K562 (cell line): ENCODE data around the gene BCL10. TPM values are rescaled to one million over a fixed set of nuclear protein-coding genes. Genes with fewer than 3 reads are reported as not detected.

Experiments
- CC2D1A ChIP-seq: fragments of 450-650 bp; IDR thresholded peaks from 2 replicates; pipeline ENCODE4 v1.6.1; 2017; ENCODE audit warnings: mild to moderate bottlenecking
- HCFC1 ChIP-seq: IDR thresholded peaks from 2 replicates; pipeline ENCODE4 v1.6.1; 2012; ENCODE audit warnings: low read depth, low read length, improper control_type of control experiment
- KLF10 ChIP-seq: fragments of 250-450 bp; sonication (Bioruptor Pico); IDR thresholded peaks from 2 replicates; pipeline ENCODE4 v1.6.1; 2021; ENCODE audit warnings: matching md5 sums
- MGA ChIP-seq: fragments of 450-650 bp; IDR thresholded peaks from 2 replicates; pipeline ENCODE4 v1.6.1; 2016; ENCODE audit warnings: mild to moderate bottlenecking, moderate library complexity
- PHB ChIP-seq: fragments of 250-450 bp; sonication (Bioruptor Pico); IDR thresholded peaks from 2 replicates; pipeline ENCODE4 v1.5.0; 2021
- POLR3G ChIP-seq: IDR thresholded peaks from 2 replicates; pipeline ENCODE4 v1.6.1; 2011; ENCODE audit not compliant: insufficient read length, insufficient replicate concordance; ENCODE audit errors: extremely low read depth
- PURB ChIP-seq: sonication (generic); formaldehyde crosslinking; IDR thresholded peaks from 2 replicates; pipeline ENCODE4 v1.9.0; 2021; ENCODE audit warnings: low read depth, mild to moderate bottlenecking, missing genetic modification reagents
- TBL1XR1 ChIP-seq, 2 experiments: IDR thresholded peaks; 2 replicates each; pipeline ENCODE4 v1.6.1; 2012; ENCODE audit warnings: improper control_type of control experiment in 2 of 2, low read length in 2 of 2, mild to moderate bottlenecking in 1 of 2
- TGIF2 ChIP-seq: sonication (generic); formaldehyde crosslinking; IDR thresholded peaks from 2 replicates; pipeline ENCODE4 v1.8.1; 2022; ENCODE audit warnings: mild to moderate bottlenecking, missing genetic modification reagents, moderate library complexity
- ZBTB8A ChIP-seq: fragments of 450-650 bp; IDR thresholded peaks from 2 replicates; pipeline ENCODE4 v1.6.1; 2018; ENCODE audit warnings: mild to moderate bottlenecking, moderate library complexity; ENCODE audit not compliant: partially characterized antibody
- polyA plus RNA-seq, 8 experiments: library from polyadenylated mRNA; depleted of rRNA in 4 of 8; stranded (reverse) in 5 of 8; unstranded in 3 of 8; fragments of >200 nt; fragmentation: Nextera tagmentation in 2 of 8; fragmentation: Illumina TruSeq in 1 of 8; extraction: Ambion mirVana in 2 of 8; extraction: Trizol in 1 of 8; gene quantifications; 2 replicates each; pipeline versions ENCODE4 v1.2.1 to v1.2.3, GENCODE V29; 2011 to 2014; ENCODE audit warnings: inconsistent platforms in 1 of 8, missing spikeins in 1 of 8
- total RNA-seq, 7 experiments: library from RNA; depleted of rRNA in 6 of 7; stranded (reverse); fragments of >200 nt in 6 of 7; fragmentation: Illumina TruSeq in 2 of 7; extraction: Trizol in 2 of 7; gene quantifications; 2 replicates each; pipeline versions ENCODE4 v1.2.1 to v1.2.3, GENCODE V29; 2011 to 2021; ENCODE audit warnings: low replicate concordance in 1 of 7
- TF ChIP-seq, protein P1 (sequence below): sonication (generic); formaldehyde crosslinking; IDR thresholded peaks from 2 replicates; pipeline ENCODE4 v1.8.0; 2022; ENCODE audit warnings: mild to moderate bottlenecking, missing genetic modification reagents
- TF ChIP-seq, protein P2 (sequence below): fragments of 150-350 bp; conservative IDR thresholded peaks from 2 replicates; pipeline ENCODE4 v1.6.1; 2014; ENCODE audit warnings: low read length

The BCL10 gene
- total and polyA plus RNA-seq, 9 of the 15 experiments (the other 6 are each of a cell fraction or from before 2014, with no cell fraction given) = 8.0 to 19.4 (median 12.3) TPM

DNA sequence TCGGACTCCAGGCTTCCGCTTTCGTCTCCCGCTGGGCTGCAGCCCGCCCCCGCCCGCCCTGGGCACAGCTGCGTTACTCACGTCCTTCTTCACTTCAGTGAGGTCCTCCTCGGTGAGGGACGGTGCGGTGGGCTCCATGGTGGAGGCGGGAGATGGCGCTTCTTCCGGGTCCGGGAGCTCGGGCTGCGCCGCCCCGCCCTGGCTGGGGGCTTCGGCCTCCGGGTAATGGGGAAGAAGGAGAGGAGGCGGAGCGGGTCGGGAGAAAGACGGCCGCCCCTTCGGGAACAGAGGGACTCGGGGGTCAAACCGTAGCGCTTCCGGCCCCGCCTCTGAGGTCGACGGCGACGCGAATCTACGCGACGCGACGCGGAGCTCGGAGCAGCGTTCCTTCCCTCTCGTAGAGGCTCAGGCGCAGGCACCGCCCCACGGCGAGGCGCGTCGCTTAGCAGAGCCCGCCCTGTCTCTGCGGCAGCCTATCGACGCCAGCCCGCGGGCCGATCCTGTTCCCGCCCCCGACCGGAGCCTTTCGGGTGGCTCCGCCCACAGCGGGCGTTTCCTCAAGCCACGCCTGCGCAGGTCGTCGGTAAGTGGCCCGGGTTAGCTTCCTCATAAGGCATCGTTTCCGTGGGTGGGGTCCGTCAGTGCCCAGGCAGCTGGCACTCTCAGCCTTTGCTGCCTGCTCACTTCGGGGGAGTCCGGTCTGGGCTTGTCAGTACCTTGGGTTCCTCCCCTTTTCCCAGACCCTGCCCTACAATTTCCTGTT lies at the start of gene BCL10 (continued):
- TF ChIP-seq POLR3G (no peak), HCFC1 (peak; percentile 77), CC2D1A (peak; percentile 55; the same call in 1 of the 2 replicates), PURB (CRISPR knock-in tag) (no peak), KLF10 (CRISPR knock-in tag) (no peak), MGA (no peak), TBL1XR1 (IDR thresholded peaks at IDR 0.05; ENCODE audit: low read length in 2 of 2) (no peak), ZBTB8A (no peak), TGIF2 (CRISPR knock-in tag) (peak; percentile 54; the same call in 1 of the 2 replicates), PHB (0 out of 2 replicates have a peak, but pooled peaks have one; percentile 22)
- TF ChIP-seq, protein P1, sequence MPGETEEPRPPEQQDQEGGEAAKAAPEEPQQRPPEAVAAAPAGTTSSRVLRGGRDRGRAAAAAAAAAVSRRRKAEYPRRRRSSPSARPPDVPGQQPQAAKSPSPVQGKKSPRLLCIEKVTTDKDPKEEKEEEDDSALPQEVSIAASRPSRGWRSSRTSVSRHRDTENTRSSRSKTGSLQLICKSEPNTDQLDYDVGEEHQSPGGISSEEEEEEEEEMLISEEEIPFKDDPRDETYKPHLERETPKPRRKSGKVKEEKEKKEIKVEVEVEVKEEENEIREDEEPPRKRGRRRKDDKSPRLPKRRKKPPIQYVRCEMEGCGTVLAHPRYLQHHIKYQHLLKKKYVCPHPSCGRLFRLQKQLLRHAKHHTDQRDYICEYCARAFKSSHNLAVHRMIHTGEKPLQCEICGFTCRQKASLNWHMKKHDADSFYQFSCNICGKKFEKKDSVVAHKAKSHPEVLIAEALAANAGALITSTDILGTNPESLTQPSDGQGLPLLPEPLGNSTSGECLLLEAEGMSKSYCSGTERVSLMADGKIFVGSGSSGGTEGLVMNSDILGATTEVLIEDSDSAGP (CRISPR knock-in tag) = no peak
- TF ChIP-seq, protein P2, sequence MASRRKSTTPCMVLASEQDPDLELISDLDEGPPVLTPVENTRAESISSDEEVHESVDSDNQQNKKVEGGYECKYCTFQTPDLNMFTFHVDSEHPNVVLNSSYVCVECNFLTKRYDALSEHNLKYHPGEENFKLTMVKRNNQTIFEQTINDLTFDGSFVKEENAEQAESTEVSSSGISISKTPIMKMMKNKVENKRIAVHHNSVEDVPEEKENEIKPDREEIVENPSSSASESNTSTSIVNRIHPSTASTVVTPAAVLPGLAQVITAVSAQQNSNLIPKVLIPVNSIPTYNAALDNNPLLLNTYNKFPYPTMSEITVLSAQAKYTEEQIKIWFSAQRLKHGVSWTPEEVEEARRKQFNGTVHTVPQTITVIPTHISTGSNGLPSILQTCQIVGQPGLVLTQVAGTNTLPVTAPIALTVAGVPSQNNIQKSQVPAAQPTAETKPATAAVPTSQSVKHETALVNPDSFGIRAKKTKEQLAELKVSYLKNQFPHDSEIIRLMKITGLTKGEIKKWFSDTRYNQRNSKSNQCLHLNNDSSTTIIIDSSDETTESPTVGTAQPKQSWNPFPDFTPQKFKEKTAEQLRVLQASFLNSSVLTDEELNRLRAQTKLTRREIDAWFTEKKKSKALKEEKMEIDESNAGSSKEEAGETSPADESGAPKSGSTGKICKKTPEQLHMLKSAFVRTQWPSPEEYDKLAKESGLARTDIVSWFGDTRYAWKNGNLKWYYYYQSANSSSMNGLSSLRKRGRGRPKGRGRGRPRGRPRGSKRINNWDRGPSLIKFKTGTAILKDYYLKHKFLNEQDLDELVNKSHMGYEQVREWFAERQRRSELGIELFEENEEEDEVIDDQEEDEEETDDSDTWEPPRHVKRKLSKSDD = 0 out of 2 replicates have a peak, but pooled peaks have one; percentile 25
